IMR-90 (cell line): ENCODE data around the gene TENM3. TPM values are rescaled to one million over a fixed set of nuclear protein-coding genes. Genes with fewer than 3 reads are reported as not detected.

Experiments used
- ATAC-seq: fragments of 200-7000 bp; cut with Tn5 transposase; 2 replicates; pipeline ENCODE4 v1.9.1; 2020; ENCODE audit warnings: low read depth, mild to moderate bottlenecking, moderate library complexity
- BruUV-seq: library from RNA; stranded (reverse); fragments of 400-500 nt; replicated peaks from 2 replicates; lab custom pipeline; 2021; lab: Mats Ljungman, UMichigan
- CTCF ChIA-PET: fragments of 300-600 bp; formaldehyde crosslinking; extraction: SDS; loops from one replicate; lab custom pipeline; 2021; ENCODE audit warnings: antibody characterized with exemption; lab: Yijun Ruan, JAX
- POLR2A ChIA-PET: fragments of 300-600 bp; sonication (Branson Sonifier 250); formaldehyde crosslinking; loops from one replicate; lab custom pipeline; 2022; ENCODE audit warnings: antibody characterized with exemption; ENCODE audit not compliant: unreplicated experiment; lab: Charles Lee
- DNase-seq: peaks from one replicate; pipeline ENCODE4 v3.0.0; 2013
- H2AFZ ChIP-seq: replicated peaks from 2 replicates; pipeline ENCODE3; 2013; ENCODE audit warnings: low read length, mild to moderate bottlenecking; ENCODE audit not compliant: poor library complexity
- H2AK5ac ChIP-seq: 2 replicates; pipeline ENCODE4 v1.6.1; 2013; ENCODE audit warnings: low read depth, low read length, inconsistent platforms
- H2AK9ac ChIP-seq: replicated peaks from 2 replicates; pipeline ENCODE3; 2013; ENCODE audit warnings: mild to moderate bottlenecking, low read depth, low read length, moderate library complexity; ENCODE audit not compliant: poor library complexity
- H2BK120ac ChIP-seq: 2 replicates; pipeline ENCODE4 v1.6.1; 2013; ENCODE audit warnings: low read depth, low read length, inconsistent platforms
- H2BK15ac ChIP-seq: 3 replicates; pipeline ENCODE4 v1.6.1; 2013; ENCODE audit warnings: low read depth, low read length, inconsistent platforms
- H2BK20ac ChIP-seq: 2 replicates; pipeline ENCODE4 v1.6.1; 2013; ENCODE audit warnings: low read depth, mild to moderate bottlenecking, inconsistent platforms, low read length, moderate library complexity
- H2BK5ac ChIP-seq: 2 replicates; pipeline ENCODE4 v1.6.1; 2013; ENCODE audit warnings: mild to moderate bottlenecking, low read depth, low read length, inconsistent platforms; ENCODE audit not compliant: poor library complexity, severe bottlenecking
- H3K14ac ChIP-seq: replicated peaks from 2 replicates; pipeline ENCODE4 v1.6.1; 2013; ENCODE audit warnings: low read depth, low read length, inconsistent platforms
- H3K18ac ChIP-seq: 2 replicates; pipeline ENCODE4 v1.6.1; 2013; ENCODE audit warnings: low read depth, low read length, control low read depth
- H3K23ac ChIP-seq: 2 replicates; pipeline ENCODE4 v1.6.1; 2013; ENCODE audit warnings: low read depth, low read length, inconsistent platforms
- H3K27ac ChIP-seq: 2 replicates; pipeline ENCODE4 v1.5.1; 2013; ENCODE audit warnings: mild to moderate bottlenecking, control low read depth, low read length; ENCODE audit not compliant: insufficient read depth
- H3K27me3 ChIP-seq: 2 replicates; pipeline ENCODE4 v1.6.1; 2013; ENCODE audit warnings: low read length; ENCODE audit not compliant: control insufficient read depth, insufficient read depth
- H3K36me3 ChIP-seq: 2 replicates; pipeline ENCODE4 v1.6.1; 2013; ENCODE audit warnings: low read length, mixed read lengths; ENCODE audit not compliant: control insufficient read depth, insufficient read depth
- H3K4ac ChIP-seq: 2 replicates; pipeline ENCODE4 v1.6.1; 2013; ENCODE audit warnings: low read depth, low read length, inconsistent platforms
- H3K4me1 ChIP-seq: 2 replicates; pipeline ENCODE4 v1.6.1; 2013; ENCODE audit warnings: low read length, mixed read lengths; ENCODE audit not compliant: control insufficient read depth, insufficient read depth
- H3K4me2 ChIP-seq: 2 replicates; pipeline ENCODE4 v1.6.1; 2013; ENCODE audit warnings: low read depth, mild to moderate bottlenecking, control low read depth, low read length, moderate library complexity
- H3K4me3 ChIP-seq: 2 replicates; pipeline ENCODE4 v1.5.1; 2013; ENCODE audit warnings: low read depth, mild to moderate bottlenecking, control low read depth, low read length, moderate library complexity; ENCODE audit not compliant: insufficient read depth
- H3K56ac ChIP-seq: 2 replicates; pipeline ENCODE4 v1.6.1; 2013; ENCODE audit warnings: low read length, inconsistent platforms; ENCODE audit not compliant: insufficient read depth; ENCODE audit errors: extremely low read depth
- H3K79me1 ChIP-seq, 2 experiments: 2 replicates each; pipeline ENCODE4 v1.6.1; 2013; ENCODE audit warnings: low read length in 2 of 2, inconsistent platforms in 1 of 2, low read depth in 1 of 2
- H3K9ac ChIP-seq: 2 replicates; pipeline ENCODE4 v1.6.1; 2013; ENCODE audit warnings: low read depth, low read length, control low read depth
- H3K9me1 ChIP-seq: 2 replicates; pipeline ENCODE4 v1.6.1; 2013; ENCODE audit warnings: low read length, inconsistent platforms; ENCODE audit not compliant: insufficient read depth
- H3K9me3 ChIP-seq: 2 replicates; pipeline ENCODE4 v1.6.1; 2013; ENCODE audit warnings: low read length; ENCODE audit not compliant: control insufficient read depth, insufficient read depth
- H4K20me1 ChIP-seq: 2 replicates; pipeline ENCODE4 v1.6.1; 2013; ENCODE audit warnings: low read length, inconsistent platforms; ENCODE audit not compliant: insufficient read depth
- H4K5ac ChIP-seq: 2 replicates; pipeline ENCODE4 v1.6.1; 2013; ENCODE audit warnings: mild to moderate bottlenecking, low read depth, low read length, control low read depth
- H4K8ac ChIP-seq, 2 experiments: 2 replicates each; pipeline ENCODE4 v1.6.1; 2013; ENCODE audit warnings: low read depth in 2 of 2, low read length in 2 of 2, control low read depth in 1 of 2, inconsistent platforms in 1 of 2
- H4K91ac ChIP-seq: 2 replicates; pipeline ENCODE4 v1.6.1; 2013; ENCODE audit warnings: low read depth, low read length, inconsistent platforms; ENCODE audit not compliant: insufficient read depth
- WGBS, 2 experiments: methylation state at CpG; one replicate each; pipeline versions ENCODE4 v1.1.5 to v1.1.7; 2013; ENCODE audit warnings: missing lambda C conversion rate in 2 of 2; ENCODE audit not compliant: insufficient read length in 1 of 2; ENCODE audit errors: extremely low coverage in 2 of 2; 5-methylcytosine and 5-hydroxymethylcytosine counted together
- dilution Hi-C: fragments of 300-500 bp; cut with HindIII; formaldehyde crosslinking; loops from one replicate; pipeline ENCODE4 v1.14.3; 2018; ENCODE audit warnings: low sequenced_read_pairs; ENCODE audit not compliant: unreplicated experiment
- in situ Hi-C: fragments of 300-500 bp; cut with MboI; formaldehyde crosslinking; loops from 3 replicates; pipeline ENCODE4 v1.14.3; 2019; ENCODE audit warnings: low sequenced_read_pairs, inconsistent platforms, mixed read lengths
- intact Hi-C: fragments of 100-400 bp; cut with micrococcal nuclease; formaldehyde crosslinking; loops from 2 replicates; pipeline ENCODE4 v1.10.0; 2022
- polyA plus RNA-seq, 3 experiments: library from polyadenylated mRNA; depleted of rRNA; stranded (reverse); fragments of >200 nt; gene quantifications; 2 replicates each; pipeline ENCODE4 v1.2.3, GENCODE V29; 2012; ENCODE audit warnings: low replicate concordance in 1 of 3
- total RNA-seq: library from RNA; depleted of rRNA; stranded (reverse); fragments of >200 nt; gene quantifications from 2 replicates; pipeline ENCODE4 v1.2.3, GENCODE V29; 2012
- TF ChIP-seq, protein P1 (sequence below): fragments of 150-350 bp; IDR thresholded peaks from 2 replicates; pipeline ENCODE4 v1.6.1; 2016; ENCODE audit warnings: low read depth, mild to moderate bottlenecking, low read length, moderate library complexity, borderline replicate concordance

Gene TENM3
- total and polyA plus RNA-seq, 2 of the 4 experiments (the other 2 are of a cell fraction): 29.9 to 173 TPM

DNA sequence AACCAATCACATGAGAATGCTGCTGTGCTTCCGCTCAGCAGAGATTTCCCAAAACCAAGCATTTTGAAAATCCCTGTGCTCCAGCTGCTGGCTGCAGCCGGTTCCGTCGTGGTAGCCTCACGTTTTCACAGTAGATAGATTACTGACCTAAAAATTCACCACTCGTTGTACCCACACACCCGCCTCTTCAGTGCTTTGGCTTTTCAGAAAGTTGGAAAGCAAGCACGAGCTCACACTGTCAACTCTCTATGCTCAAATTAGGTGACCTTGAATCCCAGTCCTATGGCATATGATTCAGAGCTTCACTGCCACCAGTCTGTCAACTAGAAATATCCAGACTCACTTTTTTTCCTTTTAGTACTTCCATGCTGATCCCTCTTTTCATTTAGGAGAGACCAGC, 505.1 kb downstream of the TENM3 start:
- Histone ChIP-seq H2AK5ac (peak overlapping the region; percentile 22), H3K18ac (no peak overlapping the region), H3K36me3 (no peaks in the 10 kb centered on the region), H3K9me1 (peaks cover 6% of the 10 kb centered on the region; the same call in 1 of the 2 replicates), H2BK120ac (peak overlapping the region; percentile 12; the same call in 1 of the 2 replicates), H3K4me1 (peaks cover 4% of the 10 kb centered on the region; the same call in 1 of the 2 replicates), H3K9me3 (peaks cover 5% of the 10 kb centered on the region), H3K4me2 (no peak overlapping the region), H3K9ac (no peak overlapping the region), H4K8ac (no peak overlapping the region; a peak in 1 of 4 replicates), H2BK5ac (no peak overlapping the region), H3K79me1 (no peaks in the 10 kb centered on the region; a peak in 1 of 4 replicates), H4K91ac (no peak overlapping the region), H3K23ac (no peak overlapping the region), H2AFZ (no peak overlapping the region), H3K4ac (no peak overlapping the region), H2AK9ac (no peak overlapping the region), H4K5ac (no peak overlapping the region), H4K20me1 (no peaks in the 10 kb centered on the region), H2BK20ac (no peak overlapping the region), H2BK15ac (no peak overlapping the region; the same call in 2 of the 3 replicates), H3K14ac (no peak overlapping the region), H3K27ac (no peak overlapping the region), H3K56ac (no peak overlapping the region), H3K27me3 (no peaks in the 10 kb centered on the region), H3K4me3 (no peak overlapping the region)
- CTCF ChIA-PET: interaction anchor here (0.7 kb wide), 1 partner anchor 58 kb away, joined by 3 read pairs; no protein-coding TSS in a partner anchor
- TF ChIP-seq, protein P1, sequence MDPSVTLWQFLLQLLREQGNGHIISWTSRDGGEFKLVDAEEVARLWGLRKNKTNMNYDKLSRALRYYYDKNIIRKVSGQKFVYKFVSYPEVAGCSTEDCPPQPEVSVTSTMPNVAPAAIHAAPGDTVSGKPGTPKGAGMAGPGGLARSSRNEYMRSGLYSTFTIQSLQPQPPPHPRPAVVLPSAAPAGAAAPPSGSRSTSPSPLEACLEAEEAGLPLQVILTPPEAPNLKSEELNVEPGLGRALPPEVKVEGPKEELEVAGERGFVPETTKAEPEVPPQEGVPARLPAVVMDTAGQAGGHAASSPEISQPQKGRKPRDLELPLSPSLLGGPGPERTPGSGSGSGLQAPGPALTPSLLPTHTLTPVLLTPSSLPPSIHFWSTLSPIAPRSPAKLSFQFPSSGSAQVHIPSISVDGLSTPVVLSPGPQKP: no peak
- dilution Hi-C loops: no loop called here
- POLR2A ChIA-PET: interaction anchor here (0.6 kb wide), 1 partner anchor 89 kb away, joined by 3 read pairs; no protein-coding TSS in a partner anchor
- in situ Hi-C loops: no loop called here
- WGBS, 2 experiments: 90% methylated on average over 8 of the region's 8 CpGs; no CpG with 5 or more reads in 1 of the 2 experiments
- ATAC-seq: no peak
- BruUV-seq: no TSS peak
- intact Hi-C loops: no loop called here
- no peak for DNase-seq
